Mucosa of rectum (tissue), 2 donors: ENCODE measurements around the gene GLE1.

ENCODE experiments used
- H3K27ac ChIP-seq, 2 donors: one replicate each; pipeline ENCODE4 v1.7.0; 2013; ENCODE audit warnings: inconsistent platforms in 2 of 2, low read depth in 2 of 2, low read length in 2 of 2
- H3K27me3 ChIP-seq, 2 donors: one replicate each; pipeline ENCODE4 v1.7.0; 2013; ENCODE audit warnings: low read length in 2 of 2; ENCODE audit not compliant: control insufficient read depth in 2 of 2, insufficient read depth in 2 of 2
- H3K36me3 ChIP-seq, 2 donors: one replicate each; pipeline ENCODE4 v1.7.0; 2013; ENCODE audit warnings: low read length in 2 of 2; ENCODE audit not compliant: control insufficient read depth in 2 of 2, insufficient read depth in 2 of 2
- H3K4me1 ChIP-seq, 2 donors: one replicate each; pipeline ENCODE4 v1.7.0; 2013; ENCODE audit warnings: low read length in 2 of 2, mild to moderate bottlenecking in 1 of 2; ENCODE audit not compliant: control insufficient read depth in 2 of 2, insufficient read depth in 2 of 2
- H3K4me3 ChIP-seq, 2 donors: one replicate each; pipeline ENCODE4 v1.7.0; 2013; ENCODE audit warnings: low read length in 2 of 2
- H3K9ac ChIP-seq, 2 donors: one replicate each; pipeline ENCODE4 v1.7.0; 2013; ENCODE audit warnings: low read length in 2 of 2, low read depth in 1 of 2, mild to moderate bottlenecking in 1 of 2
- H3K9me3 ChIP-seq, 2 donors: one replicate each; pipeline ENCODE4 v1.7.0; 2013; ENCODE audit warnings: low read length in 2 of 2; ENCODE audit not compliant: control insufficient read depth in 2 of 2
- donor health status: healthy.
- donor health status: Normal muscosa, but diverticular disease.

Gene GLE1

GRCh38 chr9:128587453-128587852 is 82.9 kb downstream of the GLE1 start:
- Histone ChIP-seq H3K4me3 (no peak overlapping the region), H3K27ac (no peak overlapping the region), H3K36me3 (peaks cover 70 to 80% of the 10 kb centered on the region in 2 donors), H3K9me3 (no peaks in the 10 kb centered on the region), H3K9ac (no peak overlapping the region), H3K4me1 (no peaks in the 10 kb centered on the region), H3K27me3 (no peaks in the 10 kb centered on the region)

GRCh38 chr9:128588581-128589233 is 84.2 kb downstream of the GLE1 start:
- Histone ChIP-seq H3K36me3 (peaks cover 69 to 79% of the 10 kb centered on the region in 2 donors), H3K27me3 (no peaks in the 10 kb centered on the region), H3K4me3 (no peak overlapping the region), H3K4me1 (no peaks in the 10 kb centered on the region), H3K9ac (no peak overlapping the region), H3K9me3 (no peaks in the 10 kb centered on the region), H3K27ac (no peak overlapping the region)
